GM03348 (cell line): Measurements from ENCODE around the gene CUTA.

Source experiments
- DNase-seq: peaks from one replicate; pipeline ENCODE4 v3.0.0; 2012; ENCODE audit warnings: low spot score

The CUTA gene, protein sequence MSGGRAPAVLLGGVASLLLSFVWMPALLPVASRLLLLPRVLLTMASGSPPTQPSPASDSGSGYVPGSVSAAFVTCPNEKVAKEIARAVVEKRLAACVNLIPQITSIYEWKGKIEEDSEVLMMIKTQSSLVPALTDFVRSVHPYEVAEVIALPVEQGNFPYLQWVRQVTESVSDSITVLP

DNA sequence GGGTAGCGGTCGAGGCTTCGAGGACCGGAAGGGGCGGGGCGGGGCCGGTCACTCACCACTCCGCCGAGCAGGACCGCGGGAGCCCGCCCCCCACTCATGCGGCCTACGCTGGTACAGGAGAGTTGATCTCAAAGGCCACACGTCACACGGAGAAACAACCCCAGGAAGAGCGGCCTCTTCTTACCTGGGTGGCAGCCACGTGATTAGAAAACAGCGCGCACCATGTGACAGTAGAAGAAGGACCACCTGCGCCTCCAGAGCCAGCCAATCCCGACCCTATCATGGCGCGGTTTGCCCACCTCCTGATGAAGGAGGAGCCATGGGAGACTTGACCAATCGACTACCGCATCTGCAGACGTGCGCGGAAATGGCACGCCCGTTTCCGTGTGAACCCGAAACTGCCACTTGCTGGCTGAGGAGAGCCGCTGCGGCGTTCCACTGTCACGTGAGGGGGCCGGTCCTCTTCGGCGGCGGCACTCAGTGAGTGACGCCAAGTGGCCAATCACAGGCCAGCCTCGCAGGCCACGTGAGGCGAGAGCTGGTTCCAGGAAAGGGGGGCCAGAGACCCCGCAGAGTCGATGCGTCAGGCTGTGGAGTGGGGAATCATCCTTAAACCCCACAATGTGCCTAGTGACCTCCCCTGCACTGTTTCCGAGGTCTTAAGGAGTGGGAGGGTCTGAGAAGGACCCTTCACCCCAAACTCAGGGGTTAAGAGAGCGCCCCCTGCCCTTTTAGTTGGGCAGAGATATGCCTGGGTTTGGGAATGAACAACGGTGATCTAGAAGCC lies at the start of gene CUTA:
Gene CUTA (minus strand): TSS at position 205 of the 787 bp plus-strand sequence. CDS start 107 bp downstream, at position 98.
- DNase-seq: peak; percentile 97

DNA sequence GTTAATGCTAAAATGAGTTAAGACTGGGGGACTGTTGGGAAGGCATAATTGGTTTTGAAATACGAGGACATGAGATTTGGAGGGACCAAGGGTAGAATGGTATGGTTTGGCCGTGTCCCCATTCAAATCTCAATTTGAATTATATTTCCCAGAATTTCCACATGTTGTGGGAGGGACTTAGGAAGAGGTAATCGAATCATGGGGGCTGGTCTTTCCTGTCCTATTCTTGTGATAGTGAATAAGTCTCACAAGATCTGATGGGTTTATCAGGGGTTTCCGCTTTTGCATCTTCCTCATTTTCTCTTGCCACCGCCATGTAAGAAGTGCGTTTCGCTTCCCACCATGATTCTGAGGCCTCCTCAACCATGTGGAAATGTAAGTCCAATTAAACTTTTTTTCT lies 49.2 kb upstream of the CUTA start:
- DNase-seq: no peak

DNA sequence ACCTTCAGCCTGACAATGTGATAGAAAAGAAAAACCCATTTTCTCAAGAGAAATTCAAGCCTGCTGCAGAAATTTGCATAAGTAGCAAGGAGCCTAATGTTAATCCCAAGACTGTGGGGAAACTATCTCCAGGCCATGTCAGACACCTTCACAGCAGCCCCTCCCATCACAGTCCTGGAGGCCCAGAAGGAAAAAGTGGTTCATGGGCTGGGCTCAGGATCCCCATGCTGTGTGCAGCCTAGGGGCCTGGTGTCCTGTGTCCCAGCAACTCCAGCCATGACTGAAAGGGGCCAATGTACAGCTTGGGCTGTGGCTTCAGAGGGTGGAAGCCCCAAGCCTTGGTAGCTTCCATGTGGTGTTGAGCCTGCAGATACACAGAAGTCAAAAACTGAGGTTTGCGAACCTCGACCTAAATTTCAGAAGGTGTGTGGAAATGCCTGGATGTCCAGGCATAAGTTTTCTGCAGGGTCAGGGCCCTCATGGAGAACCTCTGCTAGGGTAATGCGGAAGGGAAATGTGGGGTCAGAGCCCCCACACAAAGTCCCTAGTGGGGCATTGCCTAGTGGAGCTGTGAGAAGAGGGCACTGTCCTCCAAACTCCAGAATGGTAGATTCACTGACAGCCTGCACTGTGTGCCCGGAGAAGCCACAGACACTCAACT lies 48.3 kb upstream of the CUTA start:
- no peak for DNase-seq

DNA sequence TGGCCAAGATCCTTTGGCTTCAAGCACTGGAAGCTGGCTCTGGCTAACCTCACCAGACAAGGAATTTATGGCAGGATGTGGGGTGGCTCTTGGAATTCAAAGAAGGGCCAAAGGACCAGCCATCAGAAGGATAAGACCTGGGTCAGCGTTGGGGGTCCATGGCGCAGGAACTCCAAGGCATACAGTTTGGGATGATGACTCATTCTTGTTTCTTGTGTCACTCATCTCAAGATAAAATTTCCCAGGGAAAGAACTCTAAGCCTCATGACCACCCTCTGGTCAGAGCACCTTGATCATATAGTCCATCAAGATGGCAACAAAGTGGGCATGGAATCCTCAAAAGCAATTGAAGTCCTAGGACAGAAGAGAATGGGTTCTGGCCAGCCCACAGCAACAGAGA lies 41.3 kb upstream of the CUTA start:
- DNase-seq: no peak

DNA sequence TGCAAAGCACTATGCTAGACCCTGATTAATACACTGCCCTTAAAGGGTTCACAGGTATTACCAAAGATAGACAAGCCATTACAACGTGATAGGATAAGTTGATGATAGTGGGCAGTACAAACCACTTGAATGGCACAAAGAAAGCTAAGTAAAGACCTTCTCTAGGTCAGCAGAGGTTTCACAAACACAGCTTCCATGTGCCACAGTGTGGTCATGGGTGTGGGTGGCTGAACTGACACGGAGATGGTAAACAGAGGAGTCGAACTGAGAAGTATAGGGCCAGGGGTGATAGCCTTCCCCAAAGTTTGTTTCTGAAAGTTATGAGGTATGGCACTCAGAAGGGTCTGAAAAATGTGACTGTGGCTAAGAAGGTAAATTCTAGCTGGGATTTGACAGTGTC lies 40.8 kb upstream of the CUTA start:
- no peak for DNase-seq

DNA sequence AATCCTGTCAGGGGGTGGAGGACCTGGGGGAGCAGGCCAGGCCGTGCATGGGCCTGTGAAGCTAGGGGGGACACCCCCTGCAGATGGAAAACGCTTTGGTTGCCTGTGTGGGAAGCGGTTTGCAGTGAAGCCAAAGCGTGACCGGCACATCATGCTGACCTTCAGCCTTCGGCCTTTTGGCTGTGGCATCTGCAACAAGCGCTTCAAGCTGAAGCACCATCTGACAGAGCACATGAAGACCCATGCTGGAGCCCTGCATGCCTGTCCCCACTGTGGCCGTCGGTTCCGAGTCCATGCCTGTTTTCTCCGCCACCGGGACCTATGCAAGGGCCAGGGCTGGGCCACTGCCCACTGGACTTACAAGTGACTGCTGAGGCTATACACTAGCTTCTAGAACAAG lies 38.2 kb upstream of the CUTA start:
- no peak for DNase-seq

DNA sequence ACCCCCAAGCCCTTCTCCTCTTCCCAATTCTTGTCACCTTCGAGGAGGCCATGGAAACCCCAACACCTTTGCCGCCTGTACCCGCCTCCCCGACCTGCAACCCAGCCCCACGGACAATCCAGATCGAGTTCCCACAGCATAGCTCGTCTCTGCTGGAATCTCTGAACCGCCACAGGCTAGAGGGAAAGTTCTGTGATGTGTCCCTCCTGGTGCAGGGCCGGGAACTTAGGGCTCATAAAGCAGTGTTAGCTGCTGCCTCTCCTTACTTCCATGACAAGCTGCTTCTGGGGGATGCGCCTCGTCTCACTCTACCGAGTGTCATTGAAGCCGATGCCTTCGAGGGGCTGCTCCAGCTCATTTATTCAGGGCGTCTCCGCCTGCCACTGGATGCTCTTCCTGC lies 37.1 kb upstream of the CUTA start:
- DNase-seq: no peak

DNA sequence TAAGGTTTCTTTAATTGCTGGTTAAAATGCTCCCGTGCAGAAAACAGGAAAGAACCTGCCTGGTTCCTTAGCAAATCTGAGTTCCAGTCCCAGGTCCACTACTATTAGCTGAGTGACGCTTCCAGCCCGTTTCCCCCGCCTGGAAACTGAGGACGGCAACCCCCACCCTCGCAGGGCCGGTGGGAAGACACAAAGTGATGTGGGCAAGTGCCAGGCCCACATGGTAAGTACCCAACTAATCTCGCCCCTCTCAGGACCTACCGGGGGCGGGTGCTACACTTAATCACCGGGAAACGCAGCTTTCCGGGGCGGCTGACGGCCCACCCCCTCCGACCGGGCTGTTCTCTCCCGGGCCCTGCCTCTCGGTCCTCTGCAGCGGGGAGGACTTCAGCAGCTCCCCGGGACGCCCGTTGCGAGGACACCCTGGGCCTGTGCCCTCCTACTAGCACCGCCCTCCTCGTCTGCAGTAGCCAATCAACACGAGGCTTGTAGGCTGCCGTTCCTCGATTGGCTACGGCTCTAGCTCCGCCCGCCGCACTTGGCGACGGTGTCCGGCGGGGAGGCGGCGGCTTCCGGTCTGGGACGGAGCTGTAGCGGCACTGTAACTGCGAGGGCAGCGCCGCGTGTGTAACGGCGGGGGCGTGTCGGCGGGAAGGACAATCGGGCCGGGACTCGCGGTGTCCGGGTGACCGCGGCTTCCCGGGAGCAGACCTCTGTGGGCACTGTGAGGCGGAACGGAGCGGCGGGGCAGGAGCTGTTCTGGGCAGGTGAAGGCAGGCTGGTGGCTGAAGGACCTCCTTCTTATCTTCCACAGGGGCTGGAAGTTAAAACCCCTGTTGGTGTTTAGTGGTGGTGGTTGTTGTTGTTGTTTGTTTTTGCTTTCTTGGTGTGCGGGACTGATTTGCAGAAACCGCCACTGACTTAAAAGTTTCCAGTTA lies 36.4 kb upstream of the CUTA start, which contains the start of gene ZBTB9:
Gene ZBTB9 (plus strand): TSS at position 568 of the 938 bp plus-strand sequence. CDS start 525 bp downstream, outside the sequence.
- DNase-seq: peak; percentile 100

DNA sequence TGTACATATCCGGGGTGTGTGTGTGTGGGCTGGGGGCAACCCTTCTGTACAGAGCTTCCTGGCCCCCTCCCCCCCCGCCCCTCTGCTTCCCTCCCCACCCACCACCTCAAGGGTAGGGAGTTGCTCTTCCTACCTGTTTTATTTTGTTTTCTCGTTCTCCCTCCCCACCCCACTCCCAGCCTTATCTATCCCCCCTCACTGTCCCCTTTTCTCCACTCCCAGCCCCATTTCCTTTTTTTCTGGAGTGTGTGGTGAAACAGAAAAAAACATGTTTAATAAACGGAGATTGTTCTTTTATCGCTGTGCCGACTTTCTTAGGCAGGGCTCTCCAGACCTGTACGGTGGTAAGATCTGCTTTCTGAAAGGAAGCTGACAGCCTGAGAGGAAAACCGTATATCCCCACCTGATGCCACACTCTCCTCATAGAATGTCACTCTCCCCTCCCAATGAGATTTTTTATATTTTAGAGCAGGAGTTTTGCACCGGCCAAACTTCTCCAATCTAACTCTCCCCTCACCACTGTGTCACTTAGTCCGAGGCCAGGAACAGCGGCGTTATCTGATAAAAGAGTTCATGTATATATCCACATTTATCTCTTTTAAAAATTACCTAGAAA lies 35.6 kb upstream of the CUTA start:
- DNase-seq: peak; percentile 35

DNA sequence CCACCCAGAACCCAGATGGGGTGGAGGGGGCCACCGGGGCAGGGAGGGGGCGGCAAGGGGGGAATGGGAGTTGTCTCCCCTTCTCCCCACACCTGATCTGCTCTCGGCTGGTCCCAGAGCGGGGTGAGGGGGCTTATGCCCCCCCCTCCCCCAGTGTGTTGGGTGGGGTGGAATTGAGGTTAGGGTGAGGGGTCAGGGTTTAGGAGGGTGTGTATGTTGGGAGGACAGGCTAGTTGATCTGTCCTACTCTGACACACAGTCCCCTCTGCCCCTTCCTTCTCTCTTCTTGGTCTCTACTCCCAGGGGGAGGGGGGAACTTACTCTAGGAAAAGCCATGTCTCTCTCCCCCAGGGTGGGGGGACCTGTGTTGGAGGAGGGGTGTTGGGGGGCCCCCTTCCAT lies 34.6 kb upstream of the CUTA start:
- DNase-seq: no peak

DNA sequence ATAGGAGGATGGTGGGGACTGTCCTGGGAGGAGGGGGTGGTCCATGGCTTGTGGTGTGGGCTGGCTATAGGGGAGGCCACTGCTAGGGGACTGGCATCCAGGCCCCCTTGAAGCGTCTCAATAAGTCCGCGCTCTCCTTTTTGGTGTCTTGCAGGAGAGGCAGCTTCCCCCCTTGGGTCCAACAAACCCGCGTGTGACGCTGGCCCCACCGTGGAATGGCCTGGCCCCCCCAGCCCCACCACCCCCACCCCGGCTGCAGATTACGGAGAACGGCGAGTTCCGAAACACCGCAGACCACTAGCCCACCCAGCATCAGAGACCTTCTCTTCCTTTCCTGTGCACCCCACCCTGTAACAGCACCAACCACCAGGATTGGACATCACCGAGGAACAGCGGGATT lies 33.7 kb upstream of the CUTA start:
- DNase-seq: no peak

DNA sequence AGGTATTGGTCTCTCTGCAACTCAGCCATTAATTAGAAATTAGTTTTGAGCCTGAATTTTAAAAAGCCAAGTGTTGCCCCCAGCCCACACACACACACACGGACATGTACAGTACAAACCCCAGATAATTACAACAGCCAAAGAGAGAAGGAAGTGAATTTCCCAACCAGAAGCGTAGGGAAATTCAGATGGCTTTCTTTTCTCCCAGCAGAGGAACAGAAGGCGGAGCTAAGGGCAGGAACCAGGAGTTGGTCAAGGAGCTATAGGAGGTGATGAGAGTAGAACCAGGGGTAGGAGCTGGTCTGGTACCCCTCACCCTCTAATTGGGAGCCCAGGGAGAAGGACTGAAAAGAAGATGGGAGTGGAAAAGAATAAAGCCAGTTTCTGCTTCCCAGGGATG lies 32.5 kb upstream of the CUTA start:
- DNase-seq: no peak

DNA sequence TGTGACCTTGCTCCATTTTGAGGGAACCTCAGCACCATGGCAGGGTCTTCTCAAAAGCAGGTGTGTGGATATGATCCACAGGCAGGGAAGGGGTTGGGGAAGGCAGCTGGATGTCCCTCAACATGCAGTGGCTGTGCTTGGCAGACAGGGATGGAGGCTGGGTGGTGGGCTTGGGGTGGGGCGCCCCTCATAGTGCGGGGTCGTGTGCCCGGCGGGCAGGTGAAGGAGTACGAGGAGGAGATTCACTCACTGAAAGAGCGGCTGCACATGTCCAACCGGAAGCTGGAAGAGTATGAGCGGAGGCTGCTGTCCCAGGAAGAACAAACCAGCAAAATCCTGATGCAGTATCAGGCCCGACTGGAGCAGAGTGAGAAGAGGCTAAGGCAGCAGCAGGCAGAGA lies 28.4 kb upstream of the CUTA start:
- DNase-seq: no peak

DNA sequence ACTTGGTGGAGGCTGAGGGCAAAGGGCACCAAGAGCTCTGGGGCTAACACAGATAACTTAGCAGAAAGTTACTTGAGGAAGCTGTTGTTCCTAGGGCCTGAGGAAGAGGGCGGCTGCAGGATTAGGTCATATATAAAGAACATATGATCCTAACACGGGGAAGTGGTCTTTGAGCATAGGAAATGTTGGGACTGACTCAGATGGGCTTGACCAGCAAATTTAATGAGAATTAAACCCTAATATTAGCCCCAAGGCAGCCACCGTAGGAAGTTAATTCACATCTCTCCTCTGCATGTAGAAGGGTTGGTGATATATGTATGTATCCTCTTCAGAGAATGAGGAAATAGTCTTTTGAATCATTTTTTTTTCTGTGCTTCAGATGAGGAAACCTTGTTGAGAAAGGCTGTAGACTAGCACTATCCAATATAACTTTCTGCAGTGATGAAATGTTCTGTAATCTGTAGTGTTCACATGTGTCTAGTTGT lies 27.3 kb upstream of the CUTA start:
- DNase-seq: no peak

DNA sequence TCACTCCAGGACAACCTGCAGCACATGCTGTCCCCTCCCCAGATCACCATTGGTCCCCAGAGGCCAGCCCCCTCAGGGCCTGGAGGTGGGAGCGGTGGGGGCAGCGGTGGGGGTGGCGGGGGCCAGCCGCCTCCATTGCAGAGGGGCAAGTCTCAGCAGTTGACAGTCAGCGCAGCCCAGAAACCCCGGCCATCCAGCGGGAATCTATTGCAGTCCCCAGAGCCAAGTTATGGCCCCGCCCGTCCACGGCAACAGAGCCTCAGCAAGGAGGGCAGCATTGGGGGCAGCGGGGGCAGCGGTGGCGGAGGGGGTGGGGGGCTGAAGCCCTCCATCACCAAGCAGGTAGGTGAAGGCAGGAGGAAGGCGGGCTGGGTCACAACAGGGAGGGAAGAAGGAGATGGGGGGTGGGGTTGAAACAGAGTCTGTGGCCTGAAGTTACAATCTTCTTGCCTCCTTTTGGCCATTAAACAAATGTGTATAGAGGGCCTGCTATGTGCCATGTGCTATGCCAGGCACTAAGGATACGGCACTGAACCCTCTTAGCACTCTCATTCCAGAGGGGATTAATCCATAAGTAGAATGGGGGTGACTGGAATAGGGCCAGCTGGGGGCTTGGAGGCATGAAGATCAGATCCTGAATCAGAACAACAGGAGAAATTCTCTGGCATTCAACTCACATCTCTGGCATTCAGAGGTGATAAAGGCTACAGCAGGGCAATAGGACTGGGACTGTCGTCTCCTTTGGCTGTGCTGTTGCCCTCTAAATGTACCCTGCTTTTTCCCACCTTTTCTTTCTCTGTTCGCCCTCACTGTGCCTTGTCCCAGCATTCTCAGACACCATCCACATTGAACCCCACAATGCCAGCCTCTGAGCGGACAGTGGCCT lies 26.0 kb upstream of the CUTA start:
- DNase-seq: no peak

DNA sequence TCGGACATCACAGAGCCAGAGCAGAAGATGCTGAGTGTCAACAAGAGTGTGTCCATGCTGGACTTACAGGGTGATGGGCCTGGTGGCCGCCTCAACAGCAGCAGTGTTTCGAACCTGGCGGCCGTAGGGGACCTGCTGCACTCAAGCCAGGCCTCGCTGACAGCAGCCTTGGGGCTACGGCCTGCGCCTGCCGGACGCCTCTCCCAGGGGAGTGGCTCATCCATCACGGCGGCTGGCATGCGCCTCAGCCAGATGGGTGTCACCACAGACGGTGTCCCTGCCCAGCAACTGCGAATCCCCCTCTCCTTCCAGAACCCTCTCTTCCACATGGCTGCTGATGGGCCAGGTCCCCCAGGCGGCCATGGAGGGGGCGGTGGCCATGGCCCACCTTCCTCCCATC lies 25.1 kb upstream of the CUTA start:
- DNase-seq: no peak

DNA sequence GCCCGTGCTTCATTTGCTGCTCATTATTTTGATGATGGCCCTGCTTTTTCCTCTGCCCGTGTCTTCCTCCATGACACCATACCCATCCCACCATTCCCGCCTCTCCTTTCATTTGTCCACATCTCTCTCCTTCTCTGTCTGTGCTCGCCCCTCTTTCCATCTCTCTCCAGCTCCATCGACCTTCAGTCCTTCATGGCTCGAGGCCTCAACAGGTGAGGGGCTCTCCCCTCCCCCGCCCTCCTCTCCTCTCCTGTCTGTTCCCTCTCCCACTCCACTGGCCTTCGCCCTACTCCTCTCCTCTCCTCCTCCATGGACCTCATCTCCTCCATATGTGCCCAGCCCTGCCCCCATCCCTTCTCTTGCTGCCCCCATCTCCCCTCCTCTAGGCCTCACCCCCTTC lies 24.4 kb upstream of the CUTA start:
- no peak for DNase-seq

DNA sequence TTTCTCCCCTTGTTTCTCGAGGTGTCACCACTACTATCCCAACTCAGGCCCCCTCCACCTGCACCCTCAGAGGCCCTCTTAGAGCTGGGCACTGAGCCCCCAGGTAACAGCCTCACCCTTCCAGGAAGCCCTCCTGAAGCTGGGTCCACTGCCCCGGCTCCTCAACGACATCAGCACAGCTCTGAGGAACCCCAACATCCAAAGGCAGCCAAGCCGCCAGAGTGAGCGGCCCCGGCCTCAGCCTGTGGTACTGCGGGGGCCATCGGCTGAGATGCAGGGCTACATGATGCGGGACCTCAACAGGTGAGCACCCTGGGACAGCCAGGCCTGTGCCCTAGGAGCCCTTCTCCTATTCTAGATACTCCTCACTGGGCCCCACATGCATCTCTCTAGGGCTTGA lies 23.6 kb upstream of the CUTA start:
- no peak for DNase-seq

DNA sequence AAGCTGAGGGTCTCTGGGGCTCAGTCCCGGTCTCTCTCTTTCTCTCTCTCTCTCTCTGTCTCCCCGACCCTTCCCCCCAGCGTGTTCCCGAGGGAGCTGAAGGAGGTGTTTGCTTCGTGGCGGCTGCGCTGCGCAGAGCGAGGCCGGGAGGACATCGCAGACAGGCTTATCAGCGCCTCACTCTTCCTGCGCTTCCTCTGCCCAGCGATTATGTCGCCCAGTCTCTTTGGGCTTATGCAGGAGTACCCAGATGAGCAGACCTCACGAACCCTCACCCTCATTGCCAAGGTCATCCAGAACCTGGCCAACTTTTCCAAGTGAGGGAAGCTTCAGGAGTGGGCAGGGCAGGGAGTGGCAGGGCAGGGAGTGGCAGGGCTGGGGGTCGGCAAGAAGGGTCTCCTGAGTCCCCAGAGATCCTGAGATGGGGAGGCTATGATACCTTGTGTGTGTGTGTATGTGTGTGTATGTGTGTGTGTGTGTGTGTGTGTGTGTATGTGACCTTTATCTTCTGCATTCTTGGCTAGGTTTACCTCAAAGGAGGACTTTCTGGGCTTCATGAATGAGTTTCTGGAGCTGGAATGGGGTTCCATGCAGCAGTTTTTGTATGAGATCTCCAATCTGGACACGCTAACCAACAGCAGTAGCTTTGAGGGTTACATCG lies 22.9 kb upstream of the CUTA start:
- no peak for DNase-seq
